HEK293 (cell line): ENCODE results near the gene FGF22.

Source experiments
- CTCF ChIA-PET: fragments of 350-600 bp; formaldehyde crosslinking; extraction: SDS; loops from one replicate; lab custom pipeline; 2021; ENCODE audit warnings: antibody characterized with exemption; lab: Yijun Ruan, JAX
- POLR2A ChIA-PET: fragments of 300-600 bp; formaldehyde crosslinking; extraction: SDS; loops from one replicate; lab custom pipeline; 2020; ENCODE audit warnings: antibody characterized with exemption, inconsistent platforms; lab: Yijun Ruan, JAX
- H3K27ac ChIP-seq: fragments of 200-500 bp; sonication (Bioruptor generic); 2 replicates; pipeline ENCODE4 v1.5.1; 2014; ENCODE audit warnings: low read depth, low read length, control low read depth, inconsistent platforms; ENCODE audit errors: extremely low read depth
- H3K36me3 ChIP-seq, 2 experiments: fragments of 200-500 bp in 1 of 2; sonication (Bioruptor generic) in 1 of 2; 1 replicate in 1 of 2; 2 replicates in 1 of 2; pipeline ENCODE4 v1.5.1; 2014 to 2017; ENCODE audit warnings: inconsistent platforms in 2 of 2, low read length in 2 of 2; ENCODE audit not compliant: control insufficient read depth in 2 of 2, insufficient read depth in 1 of 2
- H3K4me1 ChIP-seq: fragments of 200-500 bp; sonication (Bioruptor generic); 2 replicates; pipeline ENCODE4 v1.5.1; 2014; ENCODE audit warnings: mild to moderate bottlenecking, low read length, inconsistent platforms; ENCODE audit not compliant: control insufficient read depth, insufficient read depth
- H3K4me3 ChIP-seq: 2 replicates; pipeline ENCODE4 v1.5.1; 2011; ENCODE audit warnings: low read depth, mild to moderate bottlenecking, control low read depth, low read length, moderate library complexity
- H3K9me3 ChIP-seq: fragments of 200-500 bp; sonication (Bioruptor generic); 2 replicates; pipeline ENCODE4 v1.5.1; 2014; ENCODE audit warnings: low read depth, low read length, inconsistent platforms; ENCODE audit not compliant: control insufficient read depth, insufficient read depth
- GLIS1 ChIP-seq: fragments of 450-650 bp; formaldehyde crosslinking; IDR thresholded peaks from 2 replicates; pipeline ENCODE4 v1.5.1; 2016; ENCODE audit warnings: missing biosample characterization, missing genetic modification characterization
- HIC1 ChIP-seq: fragments of 450-650 bp; formaldehyde crosslinking; IDR thresholded peaks from 2 replicates; pipeline ENCODE4 v1.5.1; 2016; ENCODE audit warnings: missing biosample characterization, missing genetic modification characterization
- KLF1 ChIP-seq: fragments of 450-650 bp; formaldehyde crosslinking; IDR thresholded peaks from 2 replicates; pipeline ENCODE4 v1.5.1; 2016; ENCODE audit warnings: missing biosample characterization, missing genetic modification characterization
- KLF9 ChIP-seq: fragments of 450-650 bp; formaldehyde crosslinking; IDR thresholded peaks from 2 replicates; pipeline ENCODE4 v1.5.1; 2016; ENCODE audit warnings: missing biosample characterization, missing genetic modification characterization, low read depth
- MYNN ChIP-seq: fragments of 450-650 bp; formaldehyde crosslinking; IDR thresholded peaks from 2 replicates; pipeline ENCODE4 v1.5.1; 2016; ENCODE audit warnings: missing biosample characterization, missing genetic modification characterization, borderline replicate concordance
- PATZ1 ChIP-seq: fragments of 450-650 bp; formaldehyde crosslinking; IDR thresholded peaks from 2 replicates; pipeline ENCODE4 v1.5.1; 2016; ENCODE audit warnings: missing biosample characterization, missing genetic modification characterization
- SALL2 ChIP-seq: fragments of 450-650 bp; formaldehyde crosslinking; IDR thresholded peaks from 2 replicates; pipeline ENCODE4 v1.5.0; 2017; ENCODE audit warnings: missing biosample characterization, mild to moderate bottlenecking, missing genetic modification characterization, borderline replicate concordance
- SP3 ChIP-seq: fragments of 450-650 bp; formaldehyde crosslinking; IDR thresholded peaks from 2 replicates; pipeline ENCODE4 v1.5.1; 2016; ENCODE audit warnings: missing biosample characterization, missing genetic modification characterization
- TRIM28 ChIP-seq: IDR thresholded peaks from 2 replicates; pipeline ENCODE4 v1.6.1; 2011; ENCODE audit warnings: low read length, control low read depth, borderline replicate concordance
- ZFHX2 ChIP-seq: fragments of 450-650 bp; formaldehyde crosslinking; conservative IDR thresholded peaks from 2 replicates; pipeline ENCODE4 v1.5.1; 2016; ENCODE audit warnings: missing biosample characterization, missing genetic modification characterization
- ZFP69B ChIP-seq: fragments of 450-650 bp; formaldehyde crosslinking; IDR thresholded peaks from 2 replicates; pipeline ENCODE4 v1.5.1; 2016; ENCODE audit warnings: missing biosample characterization, missing genetic modification characterization
- ZIC2 ChIP-seq: fragments of 450-650 bp; formaldehyde crosslinking; IDR thresholded peaks from 2 replicates; pipeline ENCODE4 v1.5.1; 2016; ENCODE audit warnings: missing biosample characterization, missing genetic modification characterization
- ZNF10 ChIP-seq: fragments of 450-650 bp; formaldehyde crosslinking; IDR thresholded peaks from 2 replicates; pipeline ENCODE4 v1.5.1; 2017; ENCODE audit warnings: missing biosample characterization, missing genetic modification characterization
- ZNF362 ChIP-seq: fragments of 450-650 bp; formaldehyde crosslinking; IDR thresholded peaks from 2 replicates; pipeline ENCODE4 v1.5.1; 2016; ENCODE audit warnings: missing biosample characterization, missing genetic modification characterization
- ZNF558 ChIP-seq: fragments of 450-650 bp; formaldehyde crosslinking; IDR thresholded peaks from 2 replicates; pipeline ENCODE4 v1.5.1; 2016; ENCODE audit warnings: missing biosample characterization, missing genetic modification characterization
- ZNF560 ChIP-seq: fragments of 450-650 bp; formaldehyde crosslinking; IDR thresholded peaks from 2 replicates; pipeline ENCODE4 v1.5.1; 2017; ENCODE audit warnings: missing biosample characterization, missing genetic modification characterization, borderline replicate concordance
- ZNF658 ChIP-seq: fragments of 450-650 bp; formaldehyde crosslinking; IDR thresholded peaks from 2 replicates; pipeline ENCODE4; 2016; ENCODE audit warnings: missing biosample characterization, missing genetic modification characterization
- TF ChIP-seq, protein P1 (sequence below): fragments of 450-650 bp; formaldehyde crosslinking; IDR thresholded peaks from 2 replicates; pipeline ENCODE4 v1.5.1; 2016; ENCODE audit warnings: missing biosample characterization, missing genetic modification characterization
- TF ChIP-seq, protein P2 (sequence below): fragments of 450-650 bp; formaldehyde crosslinking; IDR thresholded peaks from 2 replicates; pipeline ENCODE4 v1.5.1; 2016; ENCODE audit warnings: missing biosample characterization, missing genetic modification characterization
- TF ChIP-seq, protein P3 (sequence below): fragments of 450-650 bp; formaldehyde crosslinking; IDR thresholded peaks from 2 replicates; pipeline ENCODE4 v1.5.1; 2017; ENCODE audit warnings: missing biosample characterization, mild to moderate bottlenecking, missing genetic modification characterization, moderate library complexity

FGF22 gene

GRCh38 chr19:609004-609346, 30.7 kb upstream of the FGF22 start:
- POLR2A ChIA-PET, result interaction anchor here (1.3 kb wide), 1 partner anchor 9 kb away, joined by 3 read pairs; no protein-coding TSS in a partner anchor
- H3K9me3 ChIP-seq, result no peaks in the 10 kb centered on the region
- no peak overlapping the region for H3K27ac ChIP-seq
- CTCF ChIA-PET, result no interaction called here
- no peak overlapping the region for H3K4me3 ChIP-seq
- H3K36me3 ChIP-seq, result peaks cover 0 to 12% of the 10 kb centered on the region in 2 experiments; a peak in 2 of 3 replicates
- H3K4me1 ChIP-seq, result no peaks in the 10 kb centered on the region
- TF ChIP-seq KLF1 (tag by site-specific recombination), result peak; percentile 79
- TF ChIP-seq ZNF362 (tag by site-specific recombination), result no peak

DNA sequence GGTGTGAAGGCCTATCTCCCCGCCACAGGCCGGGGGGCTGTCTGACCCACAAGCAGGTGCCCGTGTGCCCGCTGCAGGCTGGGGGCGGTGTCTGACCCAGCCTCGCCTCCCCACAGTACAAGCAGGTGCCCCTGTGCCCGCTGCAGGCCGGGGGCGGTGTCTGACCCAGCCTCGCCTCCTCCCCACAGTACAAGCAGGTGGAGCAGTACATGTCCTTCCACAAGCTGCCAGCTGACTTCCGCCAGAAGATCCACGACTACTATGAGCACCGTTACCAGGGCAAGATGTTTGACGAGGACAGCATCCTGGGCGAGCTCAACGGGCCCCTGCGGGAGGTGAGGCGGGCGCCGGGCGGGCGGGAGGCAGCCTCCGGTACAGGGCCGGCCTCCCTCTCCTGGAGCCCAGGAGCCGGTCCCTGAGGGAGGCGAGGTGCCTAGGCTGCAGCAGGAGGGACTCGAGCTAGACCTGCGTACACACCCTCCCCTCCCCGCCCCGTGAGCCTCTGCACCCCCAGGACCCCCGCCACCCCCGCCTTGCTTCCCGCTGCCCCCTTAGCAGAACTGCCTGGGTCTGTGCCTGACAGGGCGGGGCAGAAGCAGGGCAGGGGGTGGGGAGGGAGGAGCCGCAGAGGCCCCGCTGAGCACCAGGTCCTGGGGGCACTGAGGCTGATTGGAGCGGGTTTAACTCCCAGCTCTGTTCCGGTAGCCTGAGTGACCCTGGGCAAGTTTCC, 29.4 kb upstream of the FGF22 start:
- H3K4me3 ChIP-seq, result no peak overlapping the region
- no peaks in the 10 kb centered on the region for H3K9me3 ChIP-seq
- TF ChIP-seq KLF1 (tag by site-specific recombination), result peak; percentile 23; the same call in 1 of the 2 replicates
- TF ChIP-seq ZFHX2 (tag by site-specific recombination), result 0 out of 2 replicates have a peak, but pooled peaks have one; percentile 22
- no peak for TF ChIP-seq ZNF658 (tag by site-specific recombination)
- TF ChIP-seq HIC1, result 0 out of 2 replicates have a peak, but pooled peaks have one; percentile 15
- no peak for TF ChIP-seq ZNF560
- no peak overlapping the region for H3K27ac ChIP-seq
- H3K36me3 ChIP-seq, result peaks cover 0 to 24% of the 10 kb centered on the region in 2 experiments; a peak in 2 of 3 replicates
- POLR2A ChIA-PET, result interaction anchor here (0.6 kb wide), 1 partner anchor 52 kb away, joined by 3 read pairs; no protein-coding TSS in a partner anchor
- CTCF ChIA-PET, result no interaction called here
- H3K4me1 ChIP-seq, result no peaks in the 10 kb centered on the region

- no peak overlapping the region for H3K27ac ChIP-seq
- ChIA-PET CTCF (no interaction called here), POLR2A (no interaction called here)
- H3K4me1 ChIP-seq, result no peaks in the 10 kb centered on the region
- H3K9me3 ChIP-seq, result no peaks in the 10 kb centered on the region
- H3K4me3 ChIP-seq, result no peak overlapping the region
- peaks cover 0 to 28% of the 10 kb centered on the region in 2 experiments; a peak in 2 of 3 replicates for H3K36me3 ChIP-seq
- TF ChIP-seq, protein P1, sequence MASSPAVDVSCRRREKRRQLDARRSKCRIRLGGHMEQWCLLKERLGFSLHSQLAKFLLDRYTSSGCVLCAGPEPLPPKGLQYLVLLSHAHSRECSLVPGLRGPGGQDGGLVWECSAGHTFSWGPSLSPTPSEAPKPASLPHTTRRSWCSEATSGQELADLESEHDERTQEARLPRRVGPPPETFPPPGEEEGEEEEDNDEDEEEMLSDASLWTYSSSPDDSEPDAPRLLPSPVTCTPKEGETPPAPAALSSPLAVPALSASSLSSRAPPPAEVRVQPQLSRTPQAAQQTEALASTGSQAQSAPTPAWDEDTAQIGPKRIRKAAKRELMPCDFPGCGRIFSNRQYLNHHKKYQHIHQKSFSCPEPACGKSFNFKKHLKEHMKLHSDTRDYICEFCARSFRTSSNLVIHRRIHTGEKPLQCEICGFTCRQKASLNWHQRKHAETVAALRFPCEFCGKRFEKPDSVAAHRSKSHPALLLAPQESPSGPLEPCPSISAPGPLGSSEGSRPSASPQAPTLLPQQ (tag by site-specific recombination), result peak; percentile 56; the same call in 1 of the 2 replicates
- TF ChIP-seq TRIM28 (no peak), ZNF558 (tag by site-specific recombination) (no peak), SP3 (tag by site-specific recombination) (no peak), ZFP69B (tag by site-specific recombination) (peak; percentile 59), GLIS1 (peak; percentile 94), ZIC2 (tag by site-specific recombination) (peak; percentile 65), MYNN (no peak), SALL2 (tag by site-specific recombination) (no peak), KLF9 (no peak), ZNF10 (tag by site-specific recombination) (no peak), PATZ1 (tag by site-specific recombination) (no peak)
- TF ChIP-seq, protein P2, sequence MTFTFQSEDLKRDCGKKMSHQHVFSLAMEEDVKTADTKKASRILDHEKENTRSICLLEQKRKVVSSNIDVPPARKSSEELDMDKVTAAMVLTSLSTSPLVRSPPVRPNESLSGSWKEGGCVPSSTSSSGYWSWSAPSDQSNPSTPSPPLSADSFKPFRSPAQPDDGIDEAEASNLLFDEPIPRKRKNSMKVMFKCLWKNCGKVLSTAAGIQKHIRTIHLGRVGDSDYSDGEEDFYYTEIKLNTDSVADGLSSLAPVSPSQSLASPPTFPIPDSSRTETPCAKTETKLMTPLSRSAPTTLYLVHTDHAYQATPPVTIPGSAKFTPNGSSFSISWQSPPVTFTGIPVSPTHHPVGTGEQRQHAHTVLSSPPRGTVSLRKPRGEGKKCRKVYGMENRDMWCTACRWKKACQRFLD, result no peak
- TF ChIP-seq, protein P3, sequence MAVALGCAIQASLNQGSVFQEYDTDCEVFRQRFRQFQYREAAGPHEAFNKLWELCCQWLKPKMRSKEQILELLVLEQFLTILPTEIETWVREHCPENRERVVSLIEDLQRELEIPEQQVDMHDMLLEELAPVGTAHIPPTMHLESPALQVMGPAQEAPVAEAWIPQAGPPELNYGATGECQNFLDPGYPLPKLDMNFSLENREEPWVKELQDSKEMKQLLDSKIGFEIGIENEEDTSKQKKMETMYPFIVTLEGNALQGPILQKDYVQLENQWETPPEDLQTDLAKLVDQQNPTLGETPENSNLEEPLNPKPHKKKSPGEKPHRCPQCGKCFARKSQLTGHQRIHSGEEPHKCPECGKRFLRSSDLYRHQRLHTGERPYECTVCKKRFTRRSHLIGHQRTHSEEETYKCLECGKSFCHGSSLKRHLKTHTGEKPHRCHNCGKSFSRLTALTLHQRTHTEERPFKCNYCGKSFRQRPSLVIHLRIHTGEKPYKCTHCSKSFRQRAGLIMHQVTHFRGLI (tag by site-specific recombination), result 0 out of 2 replicates have a peak, but pooled peaks have one; percentile 32
Measured at GRCh38 chr19:610801-611480, 28.7 kb upstream of the FGF22 start.
